Loucy (cell line): ENCODE results near the gene YES1.

ENCODE experiments used
- H2AFZ ChIP-seq: fragments of 200-600 bp; sonication (generic); 2 replicates; pipeline ENCODE4 v1.6.0; 2016; ENCODE audit warnings: antibody characterized with exemption, mild to moderate bottlenecking, low read length, moderate library complexity
- H3F3A ChIP-seq: fragments of 200-600 bp; 2 replicates; pipeline ENCODE4 v1.6.0; 2016; ENCODE audit warnings: antibody characterized with exemption, low read depth, mild to moderate bottlenecking
- H3K27me3 ChIP-seq: fragments of 200-600 bp; sonication (generic); 2 replicates; pipeline ENCODE4 v1.6.1; 2014; ENCODE audit warnings: low read length, mild to moderate bottlenecking; ENCODE audit not compliant: insufficient read depth, poor library complexity, severe bottlenecking
- H3K36me3 ChIP-seq: fragments of 200-600 bp; sonication (generic); 2 replicates; pipeline ENCODE4 v1.6.1; 2016; ENCODE audit warnings: low read length; ENCODE audit not compliant: insufficient read depth
- H3K4me1 ChIP-seq: fragments of 200-600 bp; sonication (generic); 2 replicates; pipeline ENCODE4 v1.5.1; 2014; ENCODE audit warnings: low read length, mild to moderate bottlenecking; ENCODE audit not compliant: insufficient read depth, poor library complexity, severe bottlenecking
- H3K4me2 ChIP-seq: fragments of 200-600 bp; sonication (generic); 2 replicates; pipeline ENCODE4 v1.6.0; 2014; ENCODE audit warnings: antibody characterized with exemption, low read length, low read depth, mild to moderate bottlenecking; ENCODE audit not compliant: poor library complexity, severe bottlenecking
- H3K4me3 ChIP-seq: fragments of 200-600 bp; sonication (generic); 2 replicates; pipeline ENCODE4 v1.5.1; 2014; ENCODE audit warnings: low read length, mild to moderate bottlenecking, mixed read lengths; ENCODE audit not compliant: poor library complexity, severe bottlenecking
- H3K79me2 ChIP-seq: fragments of 200-600 bp; sonication (generic); 2 replicates; pipeline ENCODE4 v1.6.1; 2014; ENCODE audit warnings: low read length; ENCODE audit not compliant: insufficient read depth
- H3K9ac ChIP-seq: fragments of 200-600 bp; sonication (generic); 2 replicates; pipeline ENCODE4 v1.6.0; 2014; ENCODE audit warnings: mild to moderate bottlenecking, low read depth, low read length, moderate library complexity; ENCODE audit not compliant: poor library complexity, severe bottlenecking
- H3K9me2 ChIP-seq: fragments of 200-600 bp; sonication (generic); replicated peaks from 2 replicates; pipeline ENCODE4 v1.6.1; 2016; ENCODE audit warnings: low read depth, low read length, mixed read lengths
- H3K9me3 ChIP-seq: fragments of 200-600 bp; sonication (generic); 2 replicates; pipeline ENCODE4 v1.6.1; 2014; ENCODE audit warnings: mild to moderate bottlenecking, antibody characterized with exemption, low read length, low read depth; ENCODE audit not compliant: insufficient read depth
- H4K20me1 ChIP-seq: fragments of 200-600 bp; sonication (generic); 2 replicates; pipeline ENCODE4 v1.6.0; 2014; ENCODE audit warnings: antibody characterized with exemption, low read length, mild to moderate bottlenecking; ENCODE audit not compliant: insufficient read depth, poor library complexity, severe bottlenecking
- EZH2phosphoT487 ChIP-seq: fragments of 200-600 bp; IDR thresholded peaks from 2 replicates; pipeline ENCODE4 v1.6.1; 2018; ENCODE audit warnings: antibody characterized with exemption, mild to moderate bottlenecking, moderate library complexity, borderline replicate concordance
- TF ChIP-seq, protein P1 (sequence below): fragments of 200-600 bp; sonication (generic); conservative IDR thresholded peaks from 2 replicates; pipeline ENCODE4 v1.5.1; 2014; ENCODE audit warnings: mild to moderate bottlenecking, antibody characterized with exemption, low read length

Gene YES1

DNA sequence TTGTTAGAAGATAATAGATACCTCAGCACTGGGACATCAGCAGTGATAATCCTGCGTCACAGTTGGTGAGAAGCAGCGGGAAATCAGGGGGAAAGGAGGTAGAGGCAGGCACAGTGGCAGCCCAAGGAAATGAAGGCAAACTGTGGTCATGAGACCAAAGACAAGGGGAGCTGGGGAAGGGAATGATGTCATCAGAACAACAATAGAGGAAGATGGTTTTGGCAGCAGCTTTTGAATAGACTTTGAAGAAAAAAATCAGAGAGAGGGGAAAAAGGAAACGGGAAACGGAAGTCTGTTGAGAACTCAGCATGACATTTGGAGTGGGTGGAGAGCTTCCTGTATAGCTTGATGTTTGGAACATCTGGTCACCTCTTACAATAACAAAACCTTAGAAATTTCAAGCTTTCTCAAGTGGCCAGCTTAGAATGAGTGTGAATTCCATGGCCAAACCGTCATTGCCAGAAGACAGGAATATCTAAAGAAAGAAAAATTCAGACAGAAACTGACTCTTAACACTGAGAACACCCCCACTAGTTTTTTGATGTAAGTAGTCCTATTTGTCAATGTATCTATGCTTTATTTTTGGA is 18.4 kb upstream of the YES1 start:
- no peaks in the 10 kb centered on the region for H3K9me2 ChIP-seq
- no peaks in the 10 kb centered on the region for H3K36me3 ChIP-seq
- H4K20me1 ChIP-seq, result no peaks in the 10 kb centered on the region
- H3K27me3 ChIP-seq, result no peaks in the 10 kb centered on the region
- TF ChIP-seq EZH2phosphoT487, result no peak
- TF ChIP-seq, protein P1, sequence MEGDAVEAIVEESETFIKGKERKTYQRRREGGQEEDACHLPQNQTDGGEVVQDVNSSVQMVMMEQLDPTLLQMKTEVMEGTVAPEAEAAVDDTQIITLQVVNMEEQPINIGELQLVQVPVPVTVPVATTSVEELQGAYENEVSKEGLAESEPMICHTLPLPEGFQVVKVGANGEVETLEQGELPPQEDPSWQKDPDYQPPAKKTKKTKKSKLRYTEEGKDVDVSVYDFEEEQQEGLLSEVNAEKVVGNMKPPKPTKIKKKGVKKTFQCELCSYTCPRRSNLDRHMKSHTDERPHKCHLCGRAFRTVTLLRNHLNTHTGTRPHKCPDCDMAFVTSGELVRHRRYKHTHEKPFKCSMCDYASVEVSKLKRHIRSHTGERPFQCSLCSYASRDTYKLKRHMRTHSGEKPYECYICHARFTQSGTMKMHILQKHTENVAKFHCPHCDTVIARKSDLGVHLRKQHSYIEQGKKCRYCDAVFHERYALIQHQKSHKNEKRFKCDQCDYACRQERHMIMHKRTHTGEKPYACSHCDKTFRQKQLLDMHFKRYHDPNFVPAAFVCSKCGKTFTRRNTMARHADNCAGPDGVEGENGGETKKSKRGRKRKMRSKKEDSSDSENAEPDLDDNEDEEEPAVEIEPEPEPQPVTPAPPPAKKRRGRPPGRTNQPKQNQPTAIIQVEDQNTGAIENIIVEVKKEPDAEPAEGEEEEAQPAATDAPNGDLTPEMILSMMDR, result no peak
- H3K4me3 ChIP-seq, result peak overlapping the region; percentile 61
- peak overlapping the region; percentile 58; the same call in 1 of the 2 replicates for H2AFZ ChIP-seq
- no peaks in the 10 kb centered on the region for H3K9me3 ChIP-seq
- peaks cover 14% of the 10 kb centered on the region for H3K4me1 ChIP-seq
- no peaks in the 10 kb centered on the region for H3K79me2 ChIP-seq
- H3K9ac ChIP-seq, result peak overlapping the region; percentile 39
- peaks cover 3% of the 10 kb centered on the region; the same call in 1 of the 2 replicates for H3F3A ChIP-seq
- peak overlapping the region; percentile 77 for H3K4me2 ChIP-seq

DNA sequence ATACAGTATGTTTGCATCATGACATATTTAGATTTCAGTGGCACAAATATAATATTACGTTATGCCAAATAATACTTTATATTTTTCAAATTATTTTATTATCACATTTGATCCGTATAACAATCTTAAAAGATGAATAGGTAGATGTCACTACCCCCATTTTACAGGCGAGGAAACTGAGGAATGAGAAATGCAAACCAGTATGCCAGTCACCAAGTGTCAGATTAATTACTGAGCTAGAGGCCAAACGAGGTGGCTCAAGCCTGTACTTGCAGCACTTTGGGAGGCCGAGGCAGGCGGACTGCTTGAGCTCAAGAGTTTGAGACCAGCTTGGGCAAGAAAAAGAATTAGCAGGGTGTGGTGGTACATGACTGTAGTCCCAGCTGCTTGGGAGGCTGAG is 17.4 kb upstream of the YES1 start:
- Histone ChIP-seq H3K4me1 (peaks cover 14% of the 10 kb centered on the region), H3K4me3 (no peak overlapping the region), H3K9me2 (no peaks in the 10 kb centered on the region), H2AFZ (no peak overlapping the region), H3K9ac (no peak overlapping the region), H3K79me2 (no peaks in the 10 kb centered on the region), H4K20me1 (no peaks in the 10 kb centered on the region), H3K4me2 (peak overlapping the region; percentile 77), H3K36me3 (no peaks in the 10 kb centered on the region), H3K9me3 (no peaks in the 10 kb centered on the region), H3K27me3 (no peaks in the 10 kb centered on the region), H3F3A (peaks cover 3% of the 10 kb centered on the region; the same call in 1 of the 2 replicates)
- TF ChIP-seq EZH2phosphoT487, result no peak
- TF ChIP-seq, protein P1, result no peak

- no peaks in the 10 kb centered on the region for H3K27me3 ChIP-seq
- no peak for TF ChIP-seq EZH2phosphoT487
- TF ChIP-seq, protein P1, result no peak
- no peaks in the 10 kb centered on the region for H4K20me1 ChIP-seq
- H3K9me2 ChIP-seq, result no peaks in the 10 kb centered on the region
- peaks cover 14% of the 10 kb centered on the region for H3K4me1 ChIP-seq
- no peaks in the 10 kb centered on the region for H3K9me3 ChIP-seq
- H2AFZ ChIP-seq, result no peak overlapping the region
- no peak overlapping the region for H3K4me3 ChIP-seq
- H3K79me2 ChIP-seq, result no peaks in the 10 kb centered on the region
- no peak overlapping the region for H3K9ac ChIP-seq
- no peak overlapping the region for H3K4me2 ChIP-seq
- H3K36me3 ChIP-seq, result no peaks in the 10 kb centered on the region
- peaks cover 3% of the 10 kb centered on the region; the same call in 1 of the 2 replicates for H3F3A ChIP-seq
These were observed 15.1 kb upstream of the YES1 start for GRCh38 chr18:827093-827677.
